Measurements from ENCODE around the gene GMDS. TPM values are rescaled to one million over a fixed set of nuclear protein-coding genes. Genes with fewer than 3 reads are reported as not detected.

GMDS gene
- total and polyA plus RNA-seq, 2 donors (not counting 3 experiments of a cell fraction or from before 2014, with no cell fraction given): 9.8 to 23.5 TPM

- CTCF ChIA-PET: interaction anchor here (0.6 to 1.2 kb wide), 7 partner anchors 25 to 411 kb away, joined by 3 to 4 read pairs (median 3); no protein-coding TSS in a partner anchor
- DNase-seq (ENCODE audit: low read depth, low spot score): peak; percentile 20
- intact Hi-C loops (cut with micrococcal nuclease): no loop called here
Measured at GRCh38 chr6:1798303-1798964, 447.0 kb downstream of the GMDS start.

More at GRCh38 chr6:1798303-1798964, 447.0 kb downstream of the GMDS start:
- H3K36me3 ChIP-seq (ENCODE audit: control insufficient read depth in 2 of 2, extremely low read depth in 1 of 2, insufficient read depth in 2 of 2, low read length in 2 of 2): no peaks in the 10 kb centered on the region
- no peak for TF ChIP-seq MYC (IDR thresholded peaks at IDR 0.05; ENCODE audit: low read depth, low read length)
- TF ChIP-seq POLR2A (IDR thresholded peaks at IDR 0.05; ENCODE audit: low read depth, low read length): no peak
- no peak for TF ChIP-seq CTCF (IDR thresholded peaks at IDR 0.05; ENCODE audit: extremely low read depth in 1 of 2, insufficient read depth in 1 of 2, low read depth in 1 of 2, low read length in 2 of 2)
- no peak for TF ChIP-seq FOS (IDR thresholded peaks at IDR 0.05; ENCODE audit: borderline replicate concordance, insufficient read depth, low read length)
- TF ChIP-seq MAX (IDR thresholded peaks at IDR 0.05; ENCODE audit: insufficient read depth, insufficient read length): no peak
- TF ChIP-seq POLR2AphosphoS5 (IDR thresholded peaks at IDR 0.05; ENCODE audit: insufficient read depth, low read depth, low read length): no peak
- TF ChIP-seq JUN (IDR thresholded peaks at IDR 0.05; ENCODE audit: borderline replicate concordance, insufficient read depth, insufficient read length, low read depth): no peak
- no peak for TF ChIP-seq EZH2 (IDR thresholded peaks at IDR 0.05; ENCODE audit: borderline replicate concordance, low read depth, low read length, severe bottlenecking)
- no peak for TF ChIP-seq GATA2 (IDR thresholded peaks at IDR 0.05; ENCODE audit: insufficient read depth, insufficient read length, low read depth, low read length)
- FAIRE-seq: no peak
- no peaks in the 10 kb centered on the region for H4K20me1 ChIP-seq (replicated peaks; ENCODE audit: control insufficient read depth, extremely low read depth, insufficient read depth, low read length)
- no peaks in the 10 kb centered on the region for H3K9me1 ChIP-seq (replicated peaks; ENCODE audit: control insufficient read depth, extremely low read depth, insufficient read depth, low read length)
- H2AFZ ChIP-seq (ENCODE audit: low read depth, low read length): no peak overlapping the region
- H3K9ac ChIP-seq (replicated peaks; ENCODE audit: extremely low read depth, insufficient read depth, low read length): no peak overlapping the region
- no peaks in the 10 kb centered on the region for H3K27me3 ChIP-seq (ENCODE audit: control insufficient read depth in 2 of 2, insufficient read depth in 2 of 2, low read length in 2 of 2)
- peak overlapping the region; percentile 68 for H3K27ac ChIP-seq (ENCODE audit: insufficient read depth, low read depth, low read length)
- POLR2A ChIA-PET: interaction anchor here (0.8 kb wide), 1 partner anchor 12 kb away, joined by 3 read pairs; no protein-coding TSS in a partner anchor
- no peaks in the 10 kb centered on the region for H3K9me3 ChIP-seq (replicated peaks; ENCODE audit: control insufficient read depth, insufficient read depth, low read length)
- H3K79me2 ChIP-seq (ENCODE audit: control insufficient read depth, insufficient read depth, low read length): no peaks in the 10 kb centered on the region
- no peak overlapping the region for H3K4me3 ChIP-seq (replicated peaks in 1 of 3; ENCODE audit: insufficient read depth in 1 of 3, low read depth in 1 of 3, low read length in 3 of 3)
- peak overlapping the region; percentile 57 for H3K4me2 ChIP-seq (ENCODE audit: insufficient read depth, low read length)
- BruUV-seq (replicated peaks): no TSS peak
- H3K4me1 ChIP-seq (ENCODE audit: control insufficient read depth, extremely low read depth, insufficient read depth, low read length): peaks cover 33% of the 10 kb centered on the region
- dilution Hi-C loops (cut with MboI; ENCODE audit: extremely low pct_ligation_motif_present, low sequenced_read_pairs): loop anchor here (25.0 kb wide), 1 partner anchor 314 kb away; no protein-coding TSS in a partner anchor

All from endothelial cell of umbilical vein (primary cell).